Thymus (tissue), 11 donors: ENCODE results near the gene PBX1. TPM values are rescaled to one million over a fixed set of nuclear protein-coding genes. Genes with fewer than 3 reads are reported as not detected.

ENCODE experiments used
- DNase-seq, 9 donors: peaks; one replicate each; pipeline ENCODE4 v3.0.0-alpha.2; 2013; ENCODE audit warnings: low spot score in 9 of 9, low read depth in 6 of 9, missing footprints in 1 of 9
- H3K27ac ChIP-seq, 2 donors: one replicate each; pipeline ENCODE4 v1.5.1; 2013; ENCODE audit warnings: control low read depth in 1 of 2, low read depth in 1 of 2, low read length in 1 of 2, mild to moderate bottlenecking in 1 of 2, moderate library complexity in 1 of 2
- H3K27me3 ChIP-seq, 2 donors: one replicate each; pipeline ENCODE4 v1.5.1; 2013; ENCODE audit warnings: low read length in 1 of 2; ENCODE audit not compliant: control insufficient read depth in 2 of 2, insufficient read depth in 1 of 2
- H3K36me3 ChIP-seq, 2 donors: one replicate each; pipeline ENCODE4 v1.5.1; 2013; ENCODE audit warnings: low read length in 1 of 2, mild to moderate bottlenecking in 1 of 2, moderate library complexity in 1 of 2; ENCODE audit not compliant: control insufficient read depth in 2 of 2, insufficient read depth in 2 of 2
- H3K4me1 ChIP-seq, 2 donors: one replicate each; pipeline ENCODE4 v1.5.1; 2013; ENCODE audit warnings: low read length in 2 of 2; ENCODE audit not compliant: control insufficient read depth in 2 of 2, insufficient read depth in 2 of 2
- H3K4me3 ChIP-seq, 2 donors: one replicate each; pipeline ENCODE4 v1.5.1; 2013; ENCODE audit warnings: low read length in 2 of 2, control low read depth in 1 of 2, mild to moderate bottlenecking in 1 of 2
- H3K9me3 ChIP-seq, 2 donors: one replicate each; pipeline ENCODE4 v1.5.1; 2013; ENCODE audit warnings: low read length in 1 of 2, mild to moderate bottlenecking in 1 of 2; ENCODE audit not compliant: control insufficient read depth in 2 of 2, insufficient read depth in 1 of 2
- WGBS: extraction: QIAGEN DNeasy Blood & Tissue Kit; methylation state at CpG from one replicate; pipeline ENCODE4 v1.1.7; 2013; 5-methylcytosine and 5-hydroxymethylcytosine counted together
- polyA plus RNA-seq: library from polyadenylated mRNA; stranded (reverse); fragments of 200-250 nt; gene quantifications from one replicate; pipeline ENCODE4 v1.2.3, GENCODE V29; 2013
- total RNA-seq: library from RNA; stranded (reverse); fragments of 120-200 nt; gene quantifications from one replicate; pipeline ENCODE4 v1.2.4, GENCODE V29; 2013
- donor health status: healthy.

PBX1 gene
- total and polyA plus RNA-seq, 2 donors, result 12.7 to 12.9 TPM

DNA sequence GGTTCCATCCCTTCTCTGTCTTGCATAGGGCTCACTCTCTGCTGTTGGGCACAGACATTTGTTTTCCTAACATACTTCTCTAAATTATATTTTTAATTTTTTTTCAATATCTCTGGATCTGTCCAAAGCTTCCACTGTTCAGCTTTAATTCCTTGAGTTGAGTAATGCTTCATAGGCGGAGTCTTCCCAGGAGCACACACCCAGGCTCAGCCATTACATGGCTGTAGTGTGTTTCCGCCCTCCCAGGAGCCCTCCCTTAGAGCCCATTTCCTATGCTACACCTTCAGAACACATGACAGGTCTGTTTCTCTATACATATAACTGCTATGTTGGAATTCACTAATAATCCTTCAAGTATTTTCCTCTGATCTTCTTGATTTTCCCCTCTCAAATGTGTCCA lies 297.4 kb downstream of the PBX1 start:
- no peak overlapping the region for H3K27ac ChIP-seq
- no peaks in the 10 kb centered on the region for H3K27me3 ChIP-seq
- no peaks in the 10 kb centered on the region for H3K36me3 ChIP-seq
- no peak for DNase-seq
- no peaks in the 10 kb centered on the region for H3K9me3 ChIP-seq
- 98% methylated on average over 2 of the region's 2 CpGs for WGBS
- no peak overlapping the region for H3K4me3 ChIP-seq
- H3K4me1 ChIP-seq, result no peaks in the 10 kb centered on the region

- WGBS, result 100% methylated on average over 1 of the region's 1 CpG
- no peak for DNase-seq
- Histone ChIP-seq H3K27me3 (no peaks in the 10 kb centered on the region), H3K36me3 (no peaks in the 10 kb centered on the region), H3K4me3 (no peak overlapping the region), H3K4me1 (no peaks in the 10 kb centered on the region), H3K9me3 (no peaks in the 10 kb centered on the region), H3K27ac (no peak overlapping the region)
Observed at GRCh38 chr1:164857439-164857838, 298.5 kb downstream of the PBX1 start.

DNA sequence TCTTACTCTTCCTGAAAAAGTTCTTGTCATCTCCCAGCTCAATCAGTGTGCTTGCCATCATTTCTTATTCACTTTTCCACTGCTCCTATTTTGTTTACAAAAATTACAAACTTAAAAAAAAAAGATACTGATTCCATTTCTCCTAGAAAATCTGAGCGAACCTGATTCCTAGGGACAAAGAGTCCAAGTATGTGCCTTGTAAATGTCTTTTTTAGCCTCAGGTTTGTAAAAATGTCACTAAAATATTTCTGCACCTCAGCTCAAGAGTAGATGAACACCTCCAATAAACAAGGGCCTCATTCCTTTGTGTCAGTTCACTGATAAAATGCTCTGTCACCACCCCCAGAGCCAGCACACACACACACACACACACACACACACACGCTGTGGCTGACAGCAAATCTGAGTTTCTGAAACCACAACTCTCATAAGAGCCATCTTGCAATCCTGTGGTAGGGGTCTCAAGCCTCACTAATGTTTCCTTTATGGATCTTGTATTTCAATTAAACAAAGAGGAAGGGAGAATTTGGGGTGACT lies 299.2 kb downstream of the PBX1 start:
- Histone ChIP-seq H3K36me3 (no peaks in the 10 kb centered on the region), H3K27ac (no peak overlapping the region), H3K4me1 (no peaks in the 10 kb centered on the region), H3K4me3 (no peak overlapping the region), H3K9me3 (no peaks in the 10 kb centered on the region), H3K27me3 (no peaks in the 10 kb centered on the region)
- WGBS, result 89% methylated on average over 2 of the region's 2 CpGs
- no peak for DNase-seq

GRCh38 chr1:164861632-164862031 lies 302.6 kb downstream of the PBX1 start:
- no peak for DNase-seq
- H3K9me3 ChIP-seq, result no peaks in the 10 kb centered on the region
- no peak overlapping the region for H3K4me3 ChIP-seq
- no peaks in the 10 kb centered on the region for H3K4me1 ChIP-seq
- H3K27me3 ChIP-seq, result no peaks in the 10 kb centered on the region
- H3K36me3 ChIP-seq, result no peaks in the 10 kb centered on the region
- H3K27ac ChIP-seq, result no peak overlapping the region

DNA sequence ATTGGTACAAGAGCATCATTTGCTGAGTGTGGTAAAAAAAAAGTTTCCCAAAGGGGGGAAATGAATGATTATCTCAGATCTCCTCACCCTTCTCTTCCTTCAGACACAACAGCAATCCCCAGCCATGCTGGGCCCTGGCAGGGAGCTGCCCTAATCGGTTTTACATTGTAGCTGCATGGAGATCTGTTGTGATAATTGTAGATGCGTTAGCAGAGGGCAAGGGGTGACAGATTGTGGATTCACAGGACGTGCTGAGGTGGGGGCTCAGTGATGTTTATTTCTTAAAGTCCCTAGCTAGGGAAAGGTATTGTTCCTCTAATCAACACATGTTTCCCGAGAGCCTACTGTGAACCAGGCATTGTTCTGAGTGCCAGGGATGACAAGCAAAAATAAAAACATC lies 304.1 kb downstream of the PBX1 start:
- no peaks in the 10 kb centered on the region for H3K27me3 ChIP-seq
- WGBS, result 78% methylated on average over 4 of the region's 4 CpGs
- H3K9me3 ChIP-seq, result no peaks in the 10 kb centered on the region
- H3K4me3 ChIP-seq, result no peak overlapping the region
- H3K36me3 ChIP-seq, result no peaks in the 10 kb centered on the region
- H3K4me1 ChIP-seq, result no peaks in the 10 kb centered on the region
- no peak for DNase-seq
- H3K27ac ChIP-seq, result no peak overlapping the region

DNA sequence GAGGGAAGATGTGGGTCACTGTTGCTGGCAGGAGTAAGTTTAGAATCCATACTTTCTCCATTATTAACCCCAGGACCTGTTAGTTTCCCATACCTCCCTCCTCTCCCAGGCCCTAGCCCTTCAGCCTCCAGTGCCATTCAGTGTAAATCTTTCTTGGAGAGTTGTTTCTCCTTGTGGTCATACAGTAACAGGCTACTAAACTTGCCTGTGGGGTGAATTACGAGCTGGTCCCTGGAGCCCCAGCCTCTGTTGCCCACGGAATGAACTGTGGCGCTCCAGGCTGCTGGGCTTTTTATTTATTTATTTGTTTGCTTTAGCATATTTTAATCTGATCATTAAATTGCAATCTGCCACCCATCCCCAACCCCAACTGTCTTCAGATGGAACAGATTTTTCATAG lies 305.2 kb downstream of the PBX1 start:
- no peaks in the 10 kb centered on the region for H3K9me3 ChIP-seq
- DNase-seq, result no peak
- H3K4me3 ChIP-seq, result no peak overlapping the region
- H3K4me1 ChIP-seq, result no peaks in the 10 kb centered on the region
- no peaks in the 10 kb centered on the region for H3K36me3 ChIP-seq
- 92% methylated on average over 3 of the region's 3 CpGs for WGBS
- no peak overlapping the region for H3K27ac ChIP-seq
- H3K27me3 ChIP-seq, result no peaks in the 10 kb centered on the region

- H3K27me3 ChIP-seq, result no peaks in the 10 kb centered on the region
- H3K36me3 ChIP-seq, result no peaks in the 10 kb centered on the region
- 89% methylated on average over 4 of the region's 4 CpGs for WGBS
- no peaks in the 10 kb centered on the region for H3K4me1 ChIP-seq
- H3K4me3 ChIP-seq, result no peak overlapping the region
- DNase-seq, result no peak
- H3K9me3 ChIP-seq, result no peaks in the 10 kb centered on the region
- H3K27ac ChIP-seq, result no peak overlapping the region
Observed at GRCh38 chr1:164865385-164865784, 306.4 kb downstream of the PBX1 start.

DNA sequence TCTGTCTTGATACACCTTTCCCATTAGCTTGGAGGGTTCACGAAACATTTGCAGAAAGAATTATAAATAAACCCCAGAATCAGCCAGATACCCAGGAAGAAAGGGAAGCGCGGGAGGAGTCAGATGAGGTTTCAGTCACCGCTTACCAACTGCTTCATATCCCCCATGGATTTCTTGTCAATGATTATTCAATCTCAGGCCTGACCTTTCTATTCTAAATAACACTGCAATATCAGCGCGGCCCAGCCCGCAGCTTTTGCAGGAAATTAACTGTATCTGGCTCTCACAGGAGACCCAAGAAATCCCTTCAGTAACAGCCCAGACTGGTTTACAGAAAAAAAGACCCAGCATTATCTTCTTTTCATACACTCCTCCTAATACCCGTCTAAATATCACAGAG lies 308.6 kb downstream of the PBX1 start:
- DNase-seq, result no peak
- Histone ChIP-seq H3K4me3 (no peak overlapping the region), H3K36me3 (no peaks in the 10 kb centered on the region), H3K27me3 (no peaks in the 10 kb centered on the region), H3K9me3 (no peaks in the 10 kb centered on the region), H3K4me1 (no peaks in the 10 kb centered on the region), H3K27ac (no peak overlapping the region)
- WGBS, result 97% methylated on average over 8 of the region's 8 CpGs

GRCh38 chr1:164868990-164869389 lies 310.0 kb downstream of the PBX1 start:
- DNase-seq, result no peak
- Histone ChIP-seq H3K36me3 (no peaks in the 10 kb centered on the region), H3K4me3 (no peak overlapping the region), H3K27me3 (no peaks in the 10 kb centered on the region), H3K9me3 (no peaks in the 10 kb centered on the region), H3K4me1 (no peaks in the 10 kb centered on the region), H3K27ac (no peak overlapping the region)
- WGBS, result 94% methylated on average over 4 of the region's 4 CpGs

GRCh38 chr1:164875518-164875917 lies 316.5 kb downstream of the PBX1 start:
- Histone ChIP-seq H3K27ac (no peak overlapping the region), H3K27me3 (no peaks in the 10 kb centered on the region), H3K36me3 (no peaks in the 10 kb centered on the region), H3K4me1 (no peaks in the 10 kb centered on the region), H3K9me3 (no peaks in the 10 kb centered on the region), H3K4me3 (no peak overlapping the region)
- DNase-seq, result no peak
- WGBS, result 89% methylated on average over 3 of the region's 3 CpGs
